OCI-LY1 (cell line): Measurements from ENCODE around the gene LRRC32.

Experiments used
- EZH2 ChIP-seq: fragments of 200-600 bp; sonication (generic), shearing (Covaris generic); IDR thresholded peaks from 2 replicates; pipeline ENCODE4 v1.8.0; 2017; ENCODE audit warnings: borderline replicate concordance, mixed run types, mild to moderate bottlenecking, antibody characterized with exemption, low read length, moderate library complexity, mixed read lengths
- TF ChIP-seq, protein P1 (sequence below): fragments of 200-600 bp; sonication (generic), shearing (Covaris generic); IDR thresholded peaks from 2 replicates; pipeline ENCODE4 v1.5.1; 2017; ENCODE audit warnings: mild to moderate bottlenecking, antibody characterized with exemption, low read length, moderate library complexity, mixed read lengths

DNA sequence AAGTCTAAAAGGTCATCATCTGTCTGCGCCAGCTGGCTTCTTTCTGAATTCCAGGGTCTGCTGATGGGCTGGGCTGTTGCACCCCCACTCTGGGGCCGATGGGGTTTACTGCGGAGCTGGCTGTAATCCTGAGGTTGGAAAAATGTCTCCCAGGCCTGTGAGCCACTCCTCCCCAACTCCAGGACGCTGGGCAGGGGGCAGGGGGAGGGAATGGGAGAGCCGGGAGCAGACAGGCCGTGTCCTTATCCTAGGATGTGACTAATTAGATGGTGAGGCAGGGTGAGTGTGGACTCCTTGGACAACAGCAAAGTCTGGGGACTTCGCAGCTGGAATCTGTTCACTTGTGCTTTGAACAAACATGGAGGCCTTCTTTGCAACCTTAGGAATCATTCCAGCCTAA is 48.7 kb downstream of the LRRC32 start:
- TF ChIP-seq, protein P1, sequence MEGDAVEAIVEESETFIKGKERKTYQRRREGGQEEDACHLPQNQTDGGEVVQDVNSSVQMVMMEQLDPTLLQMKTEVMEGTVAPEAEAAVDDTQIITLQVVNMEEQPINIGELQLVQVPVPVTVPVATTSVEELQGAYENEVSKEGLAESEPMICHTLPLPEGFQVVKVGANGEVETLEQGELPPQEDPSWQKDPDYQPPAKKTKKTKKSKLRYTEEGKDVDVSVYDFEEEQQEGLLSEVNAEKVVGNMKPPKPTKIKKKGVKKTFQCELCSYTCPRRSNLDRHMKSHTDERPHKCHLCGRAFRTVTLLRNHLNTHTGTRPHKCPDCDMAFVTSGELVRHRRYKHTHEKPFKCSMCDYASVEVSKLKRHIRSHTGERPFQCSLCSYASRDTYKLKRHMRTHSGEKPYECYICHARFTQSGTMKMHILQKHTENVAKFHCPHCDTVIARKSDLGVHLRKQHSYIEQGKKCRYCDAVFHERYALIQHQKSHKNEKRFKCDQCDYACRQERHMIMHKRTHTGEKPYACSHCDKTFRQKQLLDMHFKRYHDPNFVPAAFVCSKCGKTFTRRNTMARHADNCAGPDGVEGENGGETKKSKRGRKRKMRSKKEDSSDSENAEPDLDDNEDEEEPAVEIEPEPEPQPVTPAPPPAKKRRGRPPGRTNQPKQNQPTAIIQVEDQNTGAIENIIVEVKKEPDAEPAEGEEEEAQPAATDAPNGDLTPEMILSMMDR, result no peak
- no peak for TF ChIP-seq EZH2
